PFSK-1 (cell line): ENCODE results near the gene TRPM2.

Source experiments
- FOXP2 ChIP-seq: optimal IDR thresholded peaks from 2 replicates; pipeline ENCODE3; 2011; ENCODE audit warnings: borderline replicate concordance, control low read depth, inconsistent platforms; ENCODE audit not compliant: insufficient read depth; ENCODE audit errors: extremely low read length, extremely low read depth
- POLR2AphosphoS5 ChIP-seq: IDR thresholded peaks from 2 replicates; pipeline ENCODE4 v1.6.1; 2012; ENCODE audit warnings: low read depth, mild to moderate bottlenecking, control low read depth, low read length, moderate library complexity
- SIN3A ChIP-seq: IDR thresholded peaks from 2 replicates; pipeline ENCODE4 v1.6.1; 2012; ENCODE audit warnings: mild to moderate bottlenecking, low read length, moderate library complexity, borderline replicate concordance; ENCODE audit not compliant: insufficient read depth
- TAF1 ChIP-seq: IDR thresholded peaks from 2 replicates; pipeline ENCODE4 v1.6.1; 2012; ENCODE audit warnings: low read length, control low read depth, borderline replicate concordance; ENCODE audit not compliant: insufficient read depth
- TF ChIP-seq, protein P1 (sequence below), 2 experiments: IDR thresholded peaks; 2 replicates each; pipeline versions ENCODE4 v1.6.1 to v1.8.0; 2011 to 2012; ENCODE audit warnings: low read depth in 2 of 2, low read length in 2 of 2, control low read depth in 1 of 2, inconsistent platforms in 1 of 2, mild to moderate bottlenecking in 1 of 2, moderate library complexity in 1 of 2; ENCODE audit not compliant: insufficient read depth in 1 of 2

The TRPM2 gene

GRCh38 chr21:44397431-44398031 is 44.1 kb downstream of the TRPM2 start:
- TF ChIP-seq POLR2AphosphoS5 = no peak
- TF ChIP-seq, protein P1, sequence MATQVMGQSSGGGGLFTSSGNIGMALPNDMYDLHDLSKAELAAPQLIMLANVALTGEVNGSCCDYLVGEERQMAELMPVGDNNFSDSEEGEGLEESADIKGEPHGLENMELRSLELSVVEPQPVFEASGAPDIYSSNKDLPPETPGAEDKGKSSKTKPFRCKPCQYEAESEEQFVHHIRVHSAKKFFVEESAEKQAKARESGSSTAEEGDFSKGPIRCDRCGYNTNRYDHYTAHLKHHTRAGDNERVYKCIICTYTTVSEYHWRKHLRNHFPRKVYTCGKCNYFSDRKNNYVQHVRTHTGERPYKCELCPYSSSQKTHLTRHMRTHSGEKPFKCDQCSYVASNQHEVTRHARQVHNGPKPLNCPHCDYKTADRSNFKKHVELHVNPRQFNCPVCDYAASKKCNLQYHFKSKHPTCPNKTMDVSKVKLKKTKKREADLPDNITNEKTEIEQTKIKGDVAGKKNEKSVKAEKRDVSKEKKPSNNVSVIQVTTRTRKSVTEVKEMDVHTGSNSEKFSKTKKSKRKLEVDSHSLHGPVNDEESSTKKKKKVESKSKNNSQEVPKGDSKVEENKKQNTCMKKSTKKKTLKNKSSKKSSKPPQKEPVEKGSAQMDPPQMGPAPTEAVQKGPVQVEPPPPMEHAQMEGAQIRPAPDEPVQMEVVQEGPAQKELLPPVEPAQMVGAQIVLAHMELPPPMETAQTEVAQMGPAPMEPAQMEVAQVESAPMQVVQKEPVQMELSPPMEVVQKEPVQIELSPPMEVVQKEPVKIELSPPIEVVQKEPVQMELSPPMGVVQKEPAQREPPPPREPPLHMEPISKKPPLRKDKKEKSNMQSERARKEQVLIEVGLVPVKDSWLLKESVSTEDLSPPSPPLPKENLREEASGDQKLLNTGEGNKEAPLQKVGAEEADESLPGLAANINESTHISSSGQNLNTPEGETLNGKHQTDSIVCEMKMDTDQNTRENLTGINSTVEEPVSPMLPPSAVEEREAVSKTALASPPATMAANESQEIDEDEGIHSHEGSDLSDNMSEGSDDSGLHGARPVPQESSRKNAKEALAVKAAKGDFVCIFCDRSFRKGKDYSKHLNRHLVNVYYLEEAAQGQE (IDR thresholded peaks at IDR 0.05; ENCODE audit: insufficient read depth in 1 of 2, low read depth in 2 of 2, low read length in 2 of 2) = no peak
- no peak for TF ChIP-seq TAF1
- no peak for TF ChIP-seq SIN3A
- no peak for TF ChIP-seq FOXP2

DNA sequence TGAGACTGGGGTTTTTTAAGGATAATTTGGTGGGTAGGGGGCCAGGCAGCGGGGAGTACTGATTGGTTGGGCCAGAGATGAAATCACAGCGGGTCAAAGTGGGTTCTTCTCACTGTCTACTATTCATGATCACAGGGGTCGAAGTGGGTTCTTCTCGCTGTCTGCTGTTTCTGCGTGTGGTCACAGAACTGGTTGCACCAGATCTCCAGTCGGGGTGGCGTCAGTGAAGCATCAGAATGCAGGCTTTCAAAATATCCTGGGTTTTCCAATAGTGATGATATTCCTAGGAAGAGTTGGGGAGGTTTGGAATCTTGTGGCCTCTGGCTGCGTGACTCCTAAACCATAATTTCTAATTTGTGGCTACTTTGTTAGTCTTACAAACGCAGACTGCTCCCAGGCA is 45.1 kb downstream of the TRPM2 start:
- TF ChIP-seq FOXP2 (no peak), TAF1 (no peak), SIN3A (no peak), POLR2AphosphoS5 (no peak)
- TF ChIP-seq, protein P1 (IDR thresholded peaks at IDR 0.05; ENCODE audit: insufficient read depth in 1 of 2, low read depth in 2 of 2, low read length in 2 of 2) = no peak

DNA sequence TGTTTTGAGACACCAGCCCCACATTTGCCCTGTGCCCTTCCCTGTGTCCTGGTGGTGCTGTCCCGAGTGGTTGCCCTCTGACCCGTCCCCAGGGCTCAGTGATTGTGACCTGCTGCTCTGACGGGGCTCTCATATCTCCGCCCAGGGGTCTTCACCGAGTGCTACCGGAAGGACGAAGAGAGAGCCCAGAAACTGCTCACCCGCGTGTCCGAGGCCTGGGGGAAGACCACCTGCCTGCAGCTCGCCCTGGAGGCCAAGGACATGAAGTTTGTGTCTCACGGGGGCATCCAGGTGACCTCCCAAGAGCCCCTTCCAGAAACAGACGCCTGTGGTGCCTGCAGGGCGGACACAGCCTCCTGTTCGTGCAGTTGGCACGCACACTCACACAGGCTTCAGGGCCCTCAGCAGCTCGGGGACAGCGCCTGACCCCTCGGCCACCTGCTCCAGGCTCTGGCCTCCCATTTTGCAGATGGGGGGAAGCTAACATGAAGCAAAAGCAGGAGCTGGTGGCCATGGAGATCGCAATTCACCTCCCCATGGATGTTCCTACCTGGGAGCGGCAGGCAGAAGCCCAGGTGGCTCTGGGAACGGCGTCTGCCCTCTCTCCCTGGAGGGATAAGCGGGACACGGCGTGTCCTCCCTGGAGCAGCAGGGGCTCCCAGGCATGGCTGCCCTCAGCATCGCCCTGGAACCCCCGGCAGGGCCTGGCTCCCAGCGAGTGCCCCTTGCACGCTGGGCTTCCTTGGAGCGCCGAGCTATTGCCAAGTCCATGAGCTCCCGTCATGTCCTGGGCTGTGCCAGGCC is 45.9 kb downstream of the TRPM2 start:
- TF ChIP-seq SIN3A = no peak
- TF ChIP-seq POLR2AphosphoS5 = no peak
- TF ChIP-seq FOXP2 = no peak
- TF ChIP-seq TAF1 = no peak
- TF ChIP-seq, protein P1 (IDR thresholded peaks at IDR 0.05; ENCODE audit: insufficient read depth in 1 of 2, low read depth in 2 of 2, low read length in 2 of 2) = no peak

DNA sequence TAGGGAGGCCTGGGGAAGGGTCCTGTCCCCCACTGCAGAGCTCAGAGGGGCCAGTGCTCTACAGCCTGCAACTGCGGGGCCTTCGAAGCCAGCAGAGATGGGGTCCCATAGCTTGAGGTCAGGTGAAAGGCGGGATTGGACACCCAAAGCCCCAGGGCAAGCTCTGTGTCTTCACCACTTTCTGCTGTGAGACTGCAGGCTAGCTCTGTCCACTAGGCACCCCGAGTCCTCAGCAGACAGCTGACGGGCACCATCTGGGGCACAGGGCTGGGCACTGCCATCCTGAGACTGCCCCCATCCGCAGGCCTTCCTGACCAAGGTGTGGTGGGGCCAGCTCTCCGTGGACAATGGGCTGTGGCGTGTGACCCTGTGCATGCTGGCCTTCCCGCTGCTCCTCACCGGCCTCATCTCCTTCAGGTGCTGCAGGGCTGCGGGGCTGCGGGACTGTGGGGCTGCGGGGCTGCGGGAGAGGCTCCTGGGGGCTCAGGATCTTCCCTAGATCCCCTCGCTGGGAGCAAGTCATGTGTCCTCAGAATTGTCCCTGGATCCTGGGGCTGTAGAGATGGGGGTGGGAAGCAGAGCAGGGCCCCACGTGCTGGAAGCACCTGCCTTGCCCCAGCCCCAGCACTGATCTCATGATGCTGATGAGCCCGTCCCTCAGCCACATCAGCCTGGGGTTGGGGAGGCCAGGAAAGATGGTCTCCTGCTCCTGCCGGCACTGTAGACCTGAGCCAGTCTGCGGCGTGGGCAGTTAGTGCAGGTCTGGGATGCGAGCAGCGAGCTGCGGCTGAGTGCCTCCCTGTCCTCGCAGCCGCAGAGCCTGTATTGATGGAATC is 46.8 kb downstream of the TRPM2 start:
- TF ChIP-seq POLR2AphosphoS5 = no peak
- TF ChIP-seq FOXP2 = no peak
- no peak for TF ChIP-seq TAF1
- TF ChIP-seq, protein P1 (IDR thresholded peaks at IDR 0.05; ENCODE audit: insufficient read depth in 1 of 2, low read depth in 2 of 2, low read length in 2 of 2) = no peak
- TF ChIP-seq SIN3A = no peak
